GM18519 (cell line): ENCODE data around the gene CELF1.

Experiments used
- ATAC-seq: cut with Tn5 transposase; IDR thresholded peaks from one replicate; pipeline ENCODE4 v1.9.1; 2021; ENCODE audit warnings: mild to moderate bottlenecking, moderate library complexity; ENCODE audit not compliant: unreplicated experiment, low FRiP score

Gene CELF1

DNA sequence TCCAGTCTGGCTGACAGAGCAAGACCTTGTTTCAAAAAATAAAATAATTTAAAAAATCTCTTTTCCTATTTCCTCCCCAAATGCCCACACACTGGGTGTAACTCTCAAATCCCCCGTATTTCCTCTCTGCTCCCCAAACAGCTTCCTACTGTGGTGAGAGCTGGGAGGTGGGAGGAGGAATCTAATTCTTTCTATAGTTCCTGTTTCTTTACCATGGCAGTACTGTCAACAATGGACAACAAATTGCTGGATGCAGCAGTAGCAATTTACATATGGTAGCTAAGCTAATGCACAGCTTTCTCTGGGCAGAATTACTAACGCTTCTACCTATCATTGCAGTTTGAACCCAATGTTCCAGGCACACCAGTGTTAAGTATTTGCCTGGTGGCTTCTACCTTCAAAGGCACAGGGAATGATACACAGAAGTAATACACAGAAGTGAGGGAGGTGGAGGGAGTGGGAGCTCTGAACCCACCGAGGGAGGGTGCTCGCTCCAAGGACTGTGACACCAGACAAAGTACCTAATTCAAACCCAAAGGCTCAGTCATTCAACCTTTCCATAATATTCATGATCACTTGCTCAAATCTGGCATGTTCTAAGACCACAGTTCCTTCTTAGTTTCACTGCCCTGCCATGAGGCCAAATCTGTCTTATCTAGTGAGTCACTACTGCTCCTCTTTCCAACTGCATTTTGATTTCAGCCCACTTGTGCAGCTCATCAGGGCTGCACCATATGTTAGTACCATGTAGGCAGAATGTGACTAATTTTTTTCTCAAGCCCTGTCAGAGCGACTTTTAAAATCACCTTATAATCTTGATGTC, 37.9 kb downstream of the CELF1 start:
- ATAC-seq = peak; percentile 36

DNA sequence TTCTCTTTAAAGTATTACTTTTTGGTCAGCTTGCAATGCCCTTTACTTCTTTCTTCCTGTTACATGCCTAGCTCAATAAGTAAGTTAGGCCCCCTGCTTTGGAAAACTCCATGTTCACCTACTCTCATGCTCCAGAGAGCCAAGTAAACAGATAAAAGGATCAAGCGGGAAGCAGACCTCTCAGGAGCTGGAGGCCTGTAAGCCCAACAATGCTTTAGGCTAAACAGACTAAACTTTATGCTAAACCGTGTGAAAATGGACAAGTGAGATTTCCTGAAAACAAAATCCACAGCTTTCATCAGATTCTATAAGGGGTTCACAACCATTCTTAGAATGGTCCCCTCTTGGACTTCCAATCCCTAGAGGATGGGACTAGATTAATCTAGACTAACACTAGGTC, 40.2 kb downstream of the CELF1 start:
- ATAC-seq = no peak

GRCh38 chr11:47511917-47512316, 41.0 kb downstream of the CELF1 start:
- ATAC-seq = no peak

GRCh38 chr11:47510209-47510608, 42.7 kb downstream of the CELF1 start:
- no peak for ATAC-seq

DNA sequence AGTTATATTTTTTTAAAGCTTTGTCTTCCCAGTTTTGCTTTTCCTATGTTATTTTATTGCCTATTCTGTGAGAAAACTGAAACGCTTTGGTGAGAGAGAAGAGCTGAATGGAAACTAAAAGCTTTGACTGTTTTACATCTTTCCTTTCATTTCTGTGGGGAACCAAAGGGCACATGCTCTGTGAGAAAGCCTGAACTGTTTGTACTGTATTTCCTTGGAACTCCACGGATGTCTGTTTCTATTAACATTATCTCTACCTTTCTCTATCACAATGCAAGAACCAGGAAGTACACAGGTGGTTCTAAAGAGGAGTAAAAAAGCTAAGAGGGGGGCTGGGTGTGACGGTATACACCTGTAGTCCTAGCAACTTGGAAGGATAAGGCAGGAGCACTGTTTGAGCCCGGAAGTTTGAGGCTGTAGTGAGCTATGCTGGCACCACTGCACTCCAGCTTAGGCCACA, 43.8 kb downstream of the CELF1 start:
- ATAC-seq = no peak

GRCh38 chr11:47508240-47508957, 44.5 kb downstream of the CELF1 start:
- ATAC-seq = no peak

- ATAC-seq = no peak
These were observed 45.2 kb downstream of the CELF1 start for GRCh38 chr11:47507563-47508239.

- ATAC-seq = no peak
These were observed 46.0 kb downstream of the CELF1 start for GRCh38 chr11:47506795-47507562.

- ATAC-seq = no peak
These were observed 46.6 kb downstream of the CELF1 start for GRCh38 chr11:47506373-47506772.

DNA sequence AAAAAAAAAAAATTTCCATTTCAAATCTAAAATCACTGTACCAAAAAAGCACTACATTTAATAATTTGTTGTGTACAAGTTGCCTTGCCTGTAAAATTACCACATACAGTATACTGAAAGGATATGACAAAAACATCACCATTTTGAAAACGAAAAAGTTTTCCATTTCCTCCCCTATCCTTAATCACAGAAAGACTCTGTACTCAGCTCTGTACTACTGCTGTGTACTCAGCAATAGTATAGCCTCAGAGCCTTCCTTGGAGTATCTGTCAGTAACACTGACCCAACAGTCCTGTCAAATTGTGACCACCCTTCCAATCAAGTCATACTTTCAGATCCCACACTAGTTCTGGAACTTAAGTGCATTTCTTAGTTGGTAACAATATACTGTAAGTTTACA, 48.0 kb downstream of the CELF1 start:
- no peak for ATAC-seq

DNA sequence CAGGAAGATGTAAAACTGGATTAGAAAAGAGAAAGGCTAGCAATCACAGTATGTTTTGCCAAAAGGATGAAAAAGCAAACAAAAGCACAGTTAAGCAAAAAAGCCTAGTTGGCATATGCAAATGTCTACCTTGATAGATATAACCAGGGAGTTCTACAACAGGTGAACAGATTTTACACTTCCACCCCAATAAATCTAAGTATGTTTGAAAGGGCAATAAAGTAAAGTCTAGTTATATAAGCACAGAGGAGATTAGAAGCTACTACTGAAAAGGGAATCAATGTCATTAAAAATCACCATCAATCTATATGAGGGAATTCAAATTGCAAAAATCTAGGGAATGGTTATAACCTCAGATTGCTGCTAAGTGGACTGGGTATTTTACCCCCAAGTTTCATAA, 49.7 kb downstream of the CELF1 start:
- ATAC-seq = no peak

DNA sequence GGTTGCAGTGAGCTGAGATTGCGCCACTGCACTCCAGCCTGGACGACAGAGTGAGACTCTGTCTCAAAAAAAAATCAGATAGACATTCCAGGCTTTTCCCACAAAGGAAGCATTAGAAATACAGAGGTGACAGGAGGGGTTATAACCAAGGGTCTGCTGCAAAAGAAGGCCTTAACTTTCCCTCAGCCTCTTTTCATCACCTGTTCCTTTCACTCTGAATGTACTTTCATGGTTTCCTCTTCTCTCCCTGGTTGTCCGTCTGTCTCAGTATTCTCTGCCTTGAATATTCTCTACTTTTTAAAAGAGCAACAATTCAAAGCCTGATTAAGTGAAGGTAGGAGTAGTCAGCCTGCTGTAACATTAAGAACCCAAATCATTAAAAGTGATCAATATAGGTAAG, 50.2 kb downstream of the CELF1 start:
- ATAC-seq = no peak

- ATAC-seq = no peak
These were observed 51.8 kb downstream of the CELF1 start for GRCh38 chr11:47501101-47501500.

DNA sequence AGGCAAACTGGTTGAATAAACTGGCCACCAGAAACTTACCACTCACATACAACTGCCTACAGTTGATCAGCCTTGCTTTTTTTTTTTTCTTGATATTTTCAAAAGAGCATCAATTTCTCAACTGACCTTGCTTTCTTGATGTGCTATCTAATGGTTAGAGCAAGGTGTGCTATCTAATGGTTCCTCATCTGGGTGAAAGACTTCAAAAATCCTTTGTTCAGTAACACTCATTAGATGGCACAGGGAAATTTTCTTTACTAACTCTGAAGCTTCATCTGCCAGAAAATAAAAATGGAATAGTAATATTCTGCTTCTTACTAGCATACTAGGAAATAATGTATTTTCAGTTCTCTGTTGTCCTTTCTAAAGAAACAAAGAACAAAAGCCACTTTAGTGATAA, 52.8 kb downstream of the CELF1 start:
- no peak for ATAC-seq

- no peak for ATAC-seq
These were observed 53.3 kb downstream of the CELF1 start for GRCh38 chr11:47499614-47500013.

DNA sequence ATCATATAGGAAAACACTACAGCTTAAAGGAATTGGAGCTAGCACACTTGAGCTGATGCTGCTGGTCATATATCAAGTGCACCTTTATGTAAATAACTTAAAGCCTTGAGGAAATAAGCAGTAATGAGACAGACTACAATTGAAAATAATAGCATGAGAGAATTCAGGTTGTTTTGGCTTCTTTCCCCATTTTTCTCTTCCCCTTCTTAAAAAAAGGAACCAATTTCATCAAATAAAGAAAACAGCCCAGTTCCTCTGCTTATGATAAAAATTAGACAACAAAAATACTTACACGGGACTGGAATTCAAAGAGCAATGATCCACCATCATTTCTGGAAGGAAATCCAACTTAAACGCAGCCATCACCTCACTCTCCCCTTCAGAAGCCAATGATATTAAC, 53.8 kb downstream of the CELF1 start:
- no peak for ATAC-seq

- ATAC-seq = no peak
These were observed 54.3 kb downstream of the CELF1 start for GRCh38 chr11:47498584-47499152.

- ATAC-seq = no peak
These were observed 54.8 kb downstream of the CELF1 start for GRCh38 chr11:47498149-47498548.

DNA sequence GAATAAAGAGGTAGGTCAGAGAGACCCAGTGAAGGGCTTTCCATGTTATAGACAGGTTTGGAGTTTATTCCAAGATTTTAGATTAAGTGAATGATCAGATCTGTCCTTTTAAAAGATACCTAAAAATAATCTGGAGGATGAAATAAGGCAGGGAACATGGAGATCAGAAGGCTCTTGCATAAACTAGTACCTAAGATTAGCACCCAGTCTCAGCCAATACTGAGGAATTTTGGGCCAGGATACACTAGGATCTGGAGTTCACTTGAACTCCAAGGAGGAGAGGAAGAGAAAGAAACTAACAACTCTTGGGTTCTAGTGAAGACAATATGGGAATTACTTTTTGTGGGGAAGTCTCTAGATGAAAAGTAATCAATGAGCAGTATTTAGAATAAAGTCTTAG, 56.1 kb downstream of the CELF1 start:
- no peak for ATAC-seq

DNA sequence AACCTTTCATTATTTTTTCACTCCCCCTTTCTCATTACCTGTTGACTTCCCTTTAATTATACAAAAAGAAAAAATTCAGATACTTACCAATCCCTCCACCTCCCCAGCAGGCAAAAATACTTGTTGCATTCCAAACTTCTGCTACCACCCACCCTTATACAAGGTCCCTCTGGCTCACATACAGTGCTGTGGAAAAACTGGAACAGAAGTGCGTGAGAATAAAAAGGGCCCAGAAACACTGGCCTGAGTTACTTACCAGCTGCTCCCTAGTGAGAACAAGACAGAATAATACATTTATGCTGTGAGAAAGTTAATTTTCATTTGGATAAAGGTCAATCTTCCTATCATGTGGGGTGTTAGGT, 57.1 kb downstream of the CELF1 start:
- no peak for ATAC-seq
